ENCODE data around the gene OVAAL.

OVAAL gene

DNA sequence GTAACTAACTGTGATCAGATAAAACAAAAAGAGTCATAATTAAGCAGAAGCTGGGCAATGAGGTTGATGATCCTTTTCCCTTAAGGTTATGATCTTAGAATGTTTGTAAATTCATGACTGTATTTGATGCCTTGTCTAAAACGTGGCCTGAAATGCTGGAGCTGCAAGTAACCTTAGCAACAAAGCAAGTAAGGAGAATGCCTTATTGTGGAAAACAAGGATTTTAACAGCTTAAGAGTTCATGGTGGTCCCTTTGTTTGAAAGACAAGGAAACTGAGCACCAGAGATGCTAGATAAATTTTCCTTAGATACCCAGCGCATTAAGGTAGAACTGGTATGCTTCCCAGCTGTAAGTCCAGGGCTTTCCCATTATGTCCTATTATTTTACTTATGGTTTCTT, 47.4 kb downstream of the OVAAL start:
- no peak for DNase-seq (ENCODE audit: low read depth)

DNA sequence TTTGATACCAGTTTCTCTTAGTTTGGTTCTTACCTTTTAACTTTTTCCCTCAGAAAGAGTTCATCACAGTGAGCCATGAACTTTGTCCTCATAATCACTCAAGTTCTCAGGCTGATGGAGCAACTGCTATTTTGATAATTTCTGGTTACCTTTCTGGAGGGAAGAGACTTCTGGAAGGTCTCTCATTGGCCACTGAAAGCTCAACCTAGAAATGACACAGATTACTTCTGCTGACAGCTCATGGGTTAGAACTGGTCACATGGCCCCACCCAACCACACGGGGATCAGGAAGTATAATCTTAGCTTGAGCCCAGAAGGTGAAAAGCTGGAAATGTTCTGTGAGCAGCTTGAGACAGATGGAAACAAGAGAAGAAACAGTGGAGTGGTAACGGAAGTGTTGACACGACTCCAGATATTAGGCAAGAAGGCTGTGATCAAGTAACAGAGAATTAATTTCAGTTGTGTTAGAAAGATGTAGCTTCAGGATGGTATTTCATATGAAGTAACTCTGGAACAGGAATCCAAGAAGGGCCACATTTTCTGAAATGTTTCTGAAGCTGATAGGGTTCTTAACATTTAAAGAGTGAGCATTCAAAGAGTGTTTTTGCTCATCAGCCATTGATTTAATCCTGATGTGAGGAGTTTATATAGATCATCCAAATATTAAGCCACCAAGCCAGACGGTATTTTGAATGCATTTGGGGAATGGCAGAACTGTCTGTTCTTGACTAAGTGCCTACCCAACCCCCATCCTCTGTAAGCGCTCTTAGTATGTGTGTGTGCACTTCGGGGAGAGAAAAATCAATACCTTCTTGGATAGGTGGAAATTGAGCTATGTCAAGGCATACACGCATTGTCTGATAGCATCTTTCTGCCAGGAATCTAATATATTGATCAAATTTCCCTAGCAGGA, 51.1 kb downstream of the OVAAL start:
- DNase-seq (ENCODE audit: low read depth): no peak

DNA sequence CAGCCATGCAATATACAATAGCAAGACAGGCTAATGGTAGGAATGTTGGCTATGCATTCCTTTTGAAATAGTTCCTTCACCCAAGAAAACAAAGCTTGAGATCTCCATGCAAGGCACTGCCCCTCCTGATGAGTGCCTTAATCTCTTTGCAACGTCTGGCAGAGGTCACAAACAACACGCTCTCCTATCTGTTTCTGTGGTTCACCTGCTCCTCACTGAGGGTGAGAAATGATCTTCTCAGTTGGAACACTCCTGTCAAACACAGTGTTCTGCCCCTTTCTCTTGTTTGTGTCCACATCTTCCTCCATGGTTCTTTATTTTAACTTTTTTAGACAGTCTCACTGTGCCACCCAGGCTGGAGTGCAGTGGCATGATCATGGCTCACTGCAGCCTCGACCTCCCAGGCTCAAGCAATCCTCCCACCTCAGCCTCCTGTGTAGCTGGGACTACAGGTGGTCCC, 51.8 kb downstream of the OVAAL start:
- DNase-seq (ENCODE audit: low read depth): no peak

DNA sequence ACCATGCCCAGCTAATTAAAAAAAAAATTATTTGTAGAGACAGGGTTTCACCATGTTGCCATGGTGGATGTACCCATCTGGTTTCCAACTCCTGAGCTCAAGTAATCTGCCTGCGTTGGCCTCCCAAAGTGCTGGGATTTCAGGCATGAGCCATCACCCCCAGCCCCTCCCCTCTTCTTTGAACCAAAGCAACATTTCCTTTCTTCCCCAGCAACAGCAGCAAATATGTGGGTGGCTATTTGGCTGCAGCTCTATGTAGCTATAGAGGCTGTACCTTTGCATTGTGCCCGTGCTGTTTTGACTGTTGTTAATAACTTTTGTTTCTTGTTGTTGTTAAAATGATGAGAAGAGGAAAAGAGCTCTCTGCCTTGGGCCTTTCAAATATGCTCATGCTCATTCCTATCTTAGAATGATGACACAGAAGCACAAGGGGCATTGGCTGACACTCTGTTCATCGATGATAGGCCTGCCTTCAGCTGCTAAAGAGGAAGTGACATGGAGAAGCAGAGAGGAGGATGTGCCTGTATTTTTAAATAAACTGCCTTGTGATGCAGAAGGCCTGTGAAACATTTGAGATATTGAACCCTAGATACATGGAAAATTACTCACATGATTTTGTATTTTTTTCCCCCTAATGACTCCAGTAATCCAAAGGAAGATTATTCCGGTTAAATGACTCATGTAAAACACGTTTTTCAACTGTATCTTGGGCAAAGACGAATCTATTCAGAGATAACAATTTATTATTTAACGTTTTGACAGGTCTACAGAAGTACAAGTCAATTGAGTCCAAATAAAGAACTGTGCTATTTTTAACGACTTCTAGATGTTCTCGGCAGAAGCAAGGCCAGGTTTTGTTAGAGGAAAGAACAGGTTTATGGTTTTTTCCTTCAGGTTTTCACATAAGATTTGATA, 52.5 kb downstream of the OVAAL start:
- DNase-seq (ENCODE audit: low read depth): no peak

DNA sequence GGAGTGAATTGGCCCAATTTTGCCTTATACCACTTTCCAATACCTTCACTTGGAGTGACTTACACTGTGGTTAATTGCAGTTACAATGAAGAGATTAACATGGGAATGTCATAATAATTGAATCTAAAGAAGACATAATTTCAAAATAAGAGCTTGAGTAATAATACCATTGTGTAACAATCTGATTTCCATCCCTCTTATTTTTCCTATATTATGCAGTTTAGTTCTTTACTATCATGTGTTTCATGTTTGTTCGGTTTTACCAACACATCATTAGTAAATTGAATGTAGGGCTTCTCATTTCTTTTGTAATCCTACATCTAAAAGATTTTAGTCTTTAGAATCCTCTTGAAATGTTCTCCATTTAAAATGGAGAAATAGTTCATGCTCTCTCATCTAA, 53.9 kb downstream of the OVAAL start:
- DNase-seq (ENCODE audit: low read depth): no peak

DNA sequence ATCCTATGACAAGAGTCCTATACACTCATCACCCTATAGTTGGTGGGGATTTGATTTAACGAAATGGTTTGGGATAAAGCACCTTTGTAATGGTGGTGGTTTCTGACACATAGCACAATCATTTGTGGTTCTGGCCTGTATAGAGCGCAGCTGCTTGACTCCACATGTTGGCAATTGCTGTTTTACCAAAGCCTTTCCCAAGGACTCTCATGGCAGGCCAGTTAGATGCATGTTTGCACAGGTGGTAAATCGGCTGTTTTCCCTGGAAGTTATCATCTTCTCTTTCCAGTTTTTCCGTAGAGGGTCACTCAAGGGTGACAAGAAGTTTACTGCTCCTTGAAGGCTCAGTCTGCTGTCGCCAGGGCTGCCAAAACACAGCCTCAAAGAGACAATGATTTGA, 56.0 kb downstream of the OVAAL start:
- DNase-seq (ENCODE audit: low read depth): no peak

DNA sequence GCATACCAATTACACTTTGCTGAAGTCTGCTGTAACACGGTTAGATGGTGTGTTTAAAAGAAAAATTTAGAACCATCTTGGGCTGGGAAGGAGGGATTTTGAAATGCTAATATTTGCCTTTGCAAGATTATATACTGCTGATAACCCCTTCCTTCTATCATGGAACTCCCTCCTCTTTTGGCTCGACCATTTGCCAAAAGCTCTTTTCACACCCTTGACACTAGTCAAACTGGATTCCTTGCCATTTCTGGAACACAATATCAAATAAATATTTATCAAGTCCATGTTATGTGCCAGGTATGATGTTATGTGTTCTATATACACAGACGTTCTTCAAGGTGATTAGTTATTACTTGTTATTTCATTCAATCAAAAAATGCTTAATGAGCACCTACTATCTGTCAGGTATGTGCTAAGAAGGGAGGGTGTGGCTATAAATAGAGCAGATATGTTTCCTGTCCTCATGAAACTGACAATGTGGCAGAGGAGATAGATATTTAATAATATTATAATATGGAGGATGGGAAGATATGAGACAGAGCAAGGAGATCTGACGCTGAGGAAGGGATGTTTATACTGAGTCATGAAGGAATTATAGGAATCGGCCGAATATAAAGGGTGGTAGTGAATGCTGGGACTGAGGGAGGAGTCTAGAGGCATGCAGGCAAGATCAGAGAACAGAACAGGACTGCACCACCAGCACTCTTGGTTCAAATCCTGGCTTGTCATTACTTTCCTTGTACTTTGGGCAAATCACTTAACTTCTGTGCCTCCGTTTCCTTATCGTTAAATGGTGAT, 56.9 kb downstream of the OVAAL start:
- no peak for DNase-seq (ENCODE audit: low read depth)
